GOT3 (cell line): ENCODE measurements around the gene ZNF580.

Source experiments
- DNase-seq: peaks from one replicate; lab custom pipeline; 2025; ENCODE audit warnings: mixed read lengths; lab: John Stamatoyannopoulos, UW

ZNF580 gene

GRCh38 chr19:55606471-55606787 is 34.4 kb upstream of the ZNF580 start:
- DNase-seq = no peak

DNA sequence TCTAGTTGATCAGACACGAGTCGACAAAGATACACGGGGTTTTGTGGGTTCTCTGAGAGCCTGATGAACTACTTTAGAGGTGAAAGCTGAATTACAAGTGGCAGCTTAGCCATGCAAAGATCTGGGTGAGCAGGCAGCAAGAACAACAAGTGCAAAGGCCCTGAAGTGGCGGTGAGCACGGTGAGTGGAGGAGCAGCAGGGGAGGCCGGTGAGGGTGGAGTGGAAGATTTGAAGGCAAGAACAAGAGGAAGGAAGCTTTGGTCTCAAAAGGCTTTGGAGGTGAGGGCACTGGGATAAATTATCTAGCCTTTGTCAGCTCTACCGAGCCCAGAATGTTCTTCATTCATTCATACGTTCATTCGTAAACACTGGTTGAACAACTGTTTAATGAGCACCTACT is 34.0 kb upstream of the ZNF580 start:
- DNase-seq = no peak

GRCh38 chr19:55609326-55609725 is 31.5 kb upstream of the ZNF580 start:
- no peak for DNase-seq

DNA sequence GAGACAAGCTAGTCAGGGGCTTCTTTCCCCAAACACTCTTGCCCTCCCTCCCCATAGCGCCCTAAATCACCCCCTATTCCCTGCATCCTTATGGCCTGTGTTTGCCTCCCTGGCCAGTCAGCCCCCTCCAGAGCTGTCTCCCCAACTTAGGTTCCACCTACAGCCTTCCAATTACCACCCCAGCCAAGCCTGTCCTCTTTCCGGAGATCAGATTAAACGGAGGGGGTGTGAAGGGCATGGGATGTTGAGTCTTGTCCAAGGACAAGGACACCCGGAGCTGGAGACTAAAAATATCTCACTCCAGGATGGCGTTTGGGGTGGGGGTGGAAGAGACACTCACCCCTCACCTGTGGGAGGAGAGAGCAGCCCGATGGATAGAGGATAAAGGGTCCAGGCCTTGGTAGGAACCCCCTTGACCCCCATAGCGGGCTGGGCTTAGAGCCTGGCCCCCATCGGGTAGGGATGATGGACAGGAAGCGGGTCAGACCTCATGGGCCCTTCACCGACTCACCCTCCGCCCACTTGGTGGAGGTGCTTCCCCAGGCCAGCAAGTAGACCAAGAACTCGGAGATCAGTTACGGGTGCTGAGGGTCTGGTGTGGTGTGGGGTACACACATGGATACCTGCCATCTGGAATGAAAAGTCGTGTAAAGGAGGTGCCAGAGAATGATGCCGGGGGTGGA is 29.4 kb upstream of the ZNF580 start:
- no peak for DNase-seq

DNA sequence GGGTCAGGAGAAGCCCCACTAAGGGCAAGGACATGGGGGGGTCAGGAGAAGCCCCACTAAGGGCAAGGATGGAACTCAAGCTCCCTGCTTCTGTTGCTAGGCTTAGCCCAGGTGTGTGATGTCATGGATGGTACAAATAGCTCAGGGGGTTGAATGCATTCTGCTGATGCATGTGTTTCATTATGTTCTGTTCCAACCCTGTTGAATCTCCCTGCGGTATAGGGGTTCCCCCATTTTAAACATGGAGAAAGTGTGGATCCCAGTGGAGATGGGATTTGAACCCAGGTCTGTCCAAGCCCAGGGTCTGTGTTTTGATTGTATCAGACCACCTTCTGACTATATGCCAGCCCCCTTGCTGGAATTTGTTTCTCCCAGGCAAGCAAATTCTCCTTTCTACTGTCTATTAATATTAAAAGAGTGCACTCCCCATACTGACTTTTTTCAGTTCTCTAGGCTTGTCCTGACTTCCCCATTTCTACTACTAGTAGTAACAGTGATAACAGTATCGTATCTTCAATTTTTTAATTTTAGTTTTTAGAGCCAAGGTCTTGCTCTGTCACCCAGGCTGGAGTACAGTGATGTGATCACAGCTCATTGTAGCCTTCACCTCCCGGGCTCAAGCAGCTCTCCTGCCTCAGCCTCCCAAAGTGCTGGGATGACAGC is 28.7 kb upstream of the ZNF580 start:
- DNase-seq = no peak

- no peak for DNase-seq
Observed at GRCh38 chr19:55613396-55613795, 27.4 kb upstream of the ZNF580 start.

DNA sequence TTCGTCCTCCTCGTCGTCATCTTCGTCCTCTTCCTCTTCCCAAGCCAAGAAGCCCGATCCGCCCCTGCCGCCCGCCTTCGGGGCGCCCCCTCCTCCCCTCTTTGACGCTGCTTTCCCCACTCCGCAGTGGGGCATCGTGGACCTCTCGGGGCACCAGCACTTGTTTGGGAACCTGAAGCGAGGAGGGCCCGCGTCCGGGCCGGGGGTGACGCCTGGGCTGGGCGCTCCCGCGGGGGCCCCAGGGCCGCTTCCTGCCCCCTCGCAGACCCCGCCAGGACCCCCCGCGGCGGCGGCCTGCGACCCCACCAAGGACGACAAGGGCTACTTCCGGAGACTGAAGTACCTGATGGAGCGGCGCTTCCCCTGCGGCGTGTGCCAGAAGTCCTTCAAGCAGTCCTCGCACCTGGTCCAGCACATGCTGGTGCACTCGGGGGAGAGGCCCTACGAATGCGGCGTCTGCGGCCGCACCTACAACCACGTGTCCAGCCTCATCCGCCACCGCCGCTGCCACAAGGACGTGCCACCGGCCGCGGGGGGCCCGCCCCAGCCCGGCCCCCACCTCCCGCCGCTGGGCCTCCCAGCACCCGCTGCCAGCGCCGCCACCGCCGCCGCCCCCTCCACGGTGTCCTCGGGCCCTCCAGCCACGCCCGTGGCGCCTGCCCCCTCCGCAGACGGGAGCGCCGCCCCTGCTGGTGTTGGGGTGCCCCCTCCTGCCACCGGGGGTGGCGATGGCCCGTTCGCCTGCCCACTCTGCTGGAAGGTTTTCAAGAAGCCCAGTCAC is 26.7 kb upstream of the ZNF580 start:
- no peak for DNase-seq

DNA sequence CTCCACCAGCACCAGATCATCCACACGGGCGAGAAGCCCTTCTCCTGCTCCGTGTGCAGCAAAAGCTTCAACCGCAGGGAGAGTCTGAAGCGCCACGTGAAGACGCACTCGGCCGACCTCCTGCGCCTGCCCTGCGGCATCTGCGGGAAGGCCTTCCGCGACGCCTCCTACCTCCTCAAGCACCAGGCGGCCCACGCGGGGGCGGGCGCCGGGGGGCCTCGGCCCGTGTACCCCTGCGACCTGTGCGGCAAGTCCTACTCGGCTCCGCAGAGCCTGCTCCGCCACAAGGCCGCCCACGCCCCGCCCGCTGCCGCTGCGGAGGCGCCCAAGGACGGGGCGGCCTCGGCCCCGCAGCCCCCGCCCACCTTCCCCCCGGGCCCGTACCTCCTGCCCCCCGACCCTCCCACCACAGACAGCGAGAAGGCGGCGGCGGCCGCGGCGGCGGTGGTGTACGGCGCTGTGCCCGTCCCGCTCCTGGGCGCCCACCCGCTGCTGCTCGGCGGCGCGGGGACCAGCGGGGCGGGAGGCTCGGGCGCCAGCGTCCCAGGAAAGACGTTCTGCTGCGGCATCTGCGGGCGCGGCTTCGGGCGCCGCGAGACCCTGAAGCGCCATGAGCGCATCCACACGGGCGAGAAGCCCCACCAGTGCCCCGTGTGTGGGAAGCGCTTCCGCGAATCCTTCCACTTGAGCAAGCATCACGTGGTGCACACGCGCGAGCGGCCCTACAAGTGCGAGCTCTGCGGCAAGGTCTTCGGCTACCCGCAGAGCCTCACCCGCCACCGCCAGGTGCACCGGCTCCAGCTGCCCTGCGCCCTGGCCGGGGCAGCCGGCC is 25.9 kb upstream of the ZNF580 start:
- no peak for DNase-seq

- no peak for DNase-seq
Observed at GRCh38 chr19:55615543-55616394, 25.0 kb upstream of the ZNF580 start.

DNA sequence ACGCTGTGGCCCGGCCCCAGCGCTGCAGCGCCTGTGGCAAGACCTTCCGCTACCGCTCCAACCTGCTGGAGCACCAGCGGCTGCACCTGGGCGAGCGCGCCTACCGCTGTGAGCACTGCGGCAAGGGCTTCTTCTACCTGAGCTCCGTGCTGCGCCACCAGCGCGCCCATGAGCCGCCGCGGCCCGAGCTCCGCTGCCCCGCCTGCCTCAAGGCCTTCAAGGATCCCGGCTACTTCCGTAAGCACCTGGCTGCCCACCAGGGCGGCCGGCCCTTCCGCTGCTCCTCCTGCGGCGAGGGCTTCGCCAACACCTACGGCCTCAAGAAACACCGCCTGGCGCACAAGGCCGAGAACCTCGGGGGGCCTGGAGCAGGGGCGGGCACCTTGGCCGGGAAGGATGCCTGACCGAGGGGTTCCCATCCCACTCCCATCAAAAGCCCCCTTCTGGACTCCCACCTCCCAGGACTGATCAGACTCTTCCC is 24.4 kb upstream of the ZNF580 start:
- DNase-seq = no peak

- no peak for DNase-seq
Observed at GRCh38 chr19:55617426-55617825, 23.4 kb upstream of the ZNF580 start.

DNA sequence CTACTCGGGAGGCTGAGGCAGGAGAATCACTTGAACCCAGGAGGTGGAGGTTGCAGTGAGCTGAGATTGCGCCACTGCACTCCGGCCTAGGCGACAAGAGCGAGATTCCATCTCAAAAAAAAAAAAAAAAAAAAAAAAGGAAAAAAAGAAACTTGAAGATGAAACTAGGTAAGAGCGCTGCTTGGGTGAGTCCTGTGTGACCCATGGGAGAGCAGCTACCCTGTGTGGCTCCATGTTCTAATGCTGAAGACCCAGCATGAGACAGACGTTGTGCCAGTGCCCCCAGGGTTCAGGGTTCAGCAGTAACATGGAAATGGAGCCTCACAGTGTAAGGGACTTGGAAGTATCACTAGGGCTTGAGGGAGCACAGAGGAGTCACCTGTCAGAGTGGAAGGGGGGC is 22.4 kb upstream of the ZNF580 start:
- no peak for DNase-seq

GRCh38 chr19:55619286-55619685 is 21.5 kb upstream of the ZNF580 start:
- DNase-seq = no peak

DNA sequence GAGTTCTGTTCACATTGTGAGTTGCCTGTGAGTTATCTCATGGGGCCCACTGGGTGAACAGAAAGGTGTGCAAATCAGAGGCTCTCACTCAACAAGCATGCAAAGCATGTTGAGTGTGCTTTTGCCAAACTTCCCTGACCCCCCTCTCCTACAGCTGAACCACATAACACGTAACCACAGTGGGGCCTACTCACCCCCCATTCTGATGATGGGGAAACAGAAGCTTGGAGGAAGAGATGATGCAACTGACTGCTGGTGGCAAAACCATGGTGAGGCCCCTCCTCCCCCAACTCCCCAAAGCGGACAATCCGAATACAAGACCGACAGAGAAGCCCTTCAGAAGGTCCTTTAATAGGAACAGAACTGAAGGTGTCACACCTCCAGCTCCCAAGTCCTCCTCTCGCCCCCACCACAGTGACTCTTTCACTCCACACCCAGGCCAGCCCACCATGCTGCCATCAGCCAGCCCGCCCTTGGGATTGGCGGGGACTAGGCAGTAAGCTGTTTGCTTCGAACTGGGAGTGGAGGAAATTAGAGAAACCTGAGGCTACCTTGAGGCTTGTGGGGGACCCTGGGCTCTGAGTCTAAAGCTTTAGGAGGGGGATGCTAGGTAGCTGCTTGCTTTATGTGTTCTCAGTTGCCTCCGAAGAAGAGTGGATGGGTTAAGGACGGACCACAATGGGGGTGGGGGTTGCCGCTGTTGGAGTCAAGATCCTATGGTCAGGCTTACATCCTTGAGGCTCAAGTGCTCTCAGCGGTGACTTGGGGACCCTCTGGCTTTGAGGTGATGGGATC is 20.2 kb upstream of the ZNF580 start:
- no peak for DNase-seq

DNA sequence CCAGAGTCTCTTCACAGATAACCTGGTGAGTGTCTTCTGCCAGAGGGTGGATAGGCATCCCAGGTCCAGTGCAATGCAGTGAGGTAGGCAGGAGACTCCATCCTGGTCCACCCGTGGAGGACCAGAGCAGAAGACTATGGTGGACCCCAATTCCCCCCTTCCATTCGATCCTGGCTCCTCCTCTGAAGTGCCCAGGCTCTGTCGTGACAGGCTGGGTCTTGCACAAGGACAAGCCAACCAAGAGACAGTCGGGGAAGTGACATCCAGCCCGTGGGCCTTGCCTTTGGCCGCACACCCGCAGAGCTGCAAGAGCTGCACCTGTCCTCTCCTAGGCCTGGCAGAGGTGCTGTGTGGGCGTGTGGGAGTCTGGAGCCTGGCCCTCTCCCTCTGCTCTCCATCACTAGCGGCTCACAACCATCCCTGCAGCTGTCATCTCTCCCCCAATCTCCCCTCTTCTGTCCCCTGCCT is 19.6 kb upstream of the ZNF580 start:
- DNase-seq = no peak

- DNase-seq = no peak
Observed at GRCh38 chr19:55621673-55622231, 19.1 kb upstream of the ZNF580 start.

DNA sequence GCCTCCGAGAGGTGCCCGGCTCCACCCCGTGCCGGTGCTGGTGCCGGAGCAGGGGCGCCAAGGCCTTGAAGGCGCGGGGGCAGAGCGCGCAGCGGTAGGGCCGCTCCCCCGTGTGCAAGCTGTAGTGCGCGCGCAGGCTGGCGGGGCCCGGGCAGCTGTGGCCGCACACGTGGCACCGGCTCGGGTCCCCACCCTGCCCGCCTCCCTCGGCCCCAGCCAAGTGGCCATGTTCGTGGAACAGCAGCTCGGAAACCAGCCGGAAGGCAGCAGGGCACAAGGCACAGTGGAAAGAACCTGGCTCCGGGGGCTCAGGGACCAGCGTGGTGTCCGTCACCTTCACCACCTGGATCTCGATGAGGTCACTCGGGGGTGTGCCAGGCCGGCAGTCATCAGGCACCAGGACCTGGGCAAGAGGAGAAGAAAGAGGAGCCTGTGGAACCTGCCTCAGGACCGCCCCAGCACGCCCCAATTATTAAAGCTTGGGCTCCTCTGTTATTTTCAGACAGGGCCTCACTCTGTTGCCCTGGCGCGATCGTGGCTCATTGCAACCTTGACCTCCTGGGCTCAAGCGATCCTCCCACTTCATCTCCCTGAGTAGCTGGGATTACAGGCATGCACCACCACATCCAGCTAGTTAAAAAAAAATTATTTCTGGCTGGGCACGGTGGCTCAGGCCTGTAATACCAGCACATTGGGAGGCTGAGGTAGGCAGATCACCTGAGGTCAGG is 18.4 kb upstream of the ZNF580 start:
- DNase-seq = no peak

DNA sequence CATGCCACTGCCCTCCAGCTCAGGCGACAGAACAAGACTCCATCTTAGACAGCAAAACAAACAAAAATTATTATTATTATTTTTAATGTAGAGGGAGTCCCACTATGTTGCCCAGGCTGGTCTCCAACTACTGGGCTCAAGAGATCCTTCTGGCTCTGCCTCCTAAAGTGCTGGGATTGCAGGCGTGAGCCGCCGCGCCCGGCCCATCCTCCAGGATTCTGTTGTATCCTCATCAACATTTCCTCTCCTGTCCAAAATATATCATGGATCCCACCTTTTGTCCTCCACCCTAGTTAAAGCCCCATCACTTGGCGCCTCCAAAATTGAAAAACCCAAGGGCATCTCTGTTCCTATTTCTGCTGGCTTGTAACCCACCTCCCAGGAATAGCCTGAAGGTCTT is 17.7 kb upstream of the ZNF580 start:
- no peak for DNase-seq

DNA sequence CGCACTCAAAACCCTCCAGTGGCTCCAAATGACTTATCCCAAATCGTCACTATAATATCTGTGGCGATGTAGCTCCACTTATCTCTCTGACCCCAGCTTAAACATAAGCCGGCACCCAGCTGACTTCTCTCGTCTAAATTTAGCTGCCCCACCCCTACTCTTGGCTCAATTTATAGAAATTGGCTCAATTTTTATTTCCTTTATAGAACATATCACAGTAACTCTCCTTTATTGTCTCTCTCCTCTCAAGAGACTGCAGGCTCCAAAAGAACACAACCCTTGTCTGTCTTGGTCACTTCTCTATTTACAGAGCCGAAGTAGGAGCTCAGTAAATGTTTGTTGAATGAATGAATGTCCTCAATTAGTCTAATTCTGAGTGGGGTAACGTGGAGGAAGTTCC is 17.2 kb upstream of the ZNF580 start:
- no peak for DNase-seq
